Measurements from ENCODE around the gene RPA1. TPM values are rescaled to one million over a fixed set of nuclear protein-coding genes. Genes with fewer than 3 reads are reported as not detected.

Gene RPA1
- total RNA-seq, 1 experiment from 2014 or later = 198 TPM

DNA sequence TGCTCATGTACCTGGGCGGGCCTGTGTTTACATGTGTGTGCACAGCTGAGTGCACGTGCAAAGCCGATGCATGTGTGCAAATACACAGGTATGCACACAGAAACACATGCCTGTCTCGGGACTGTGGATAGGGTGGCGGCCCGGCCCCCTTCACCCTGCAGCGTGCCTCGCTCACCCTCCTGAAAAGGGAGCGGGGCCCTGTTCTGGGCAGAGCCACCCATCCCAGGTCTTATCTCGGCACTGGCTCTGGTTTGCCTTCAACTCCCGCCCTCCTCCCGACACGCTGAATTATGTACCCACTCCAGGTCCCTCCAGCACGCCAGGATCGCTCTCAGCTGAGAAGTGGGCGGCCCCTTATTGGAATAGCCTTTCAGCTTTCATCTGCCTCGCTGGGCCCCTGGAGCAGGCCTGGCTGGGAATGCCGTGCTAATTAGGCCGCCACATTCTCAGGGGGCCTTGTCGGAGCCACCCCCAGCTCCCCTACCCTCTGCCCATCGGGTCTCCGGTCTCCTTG is 117.5 kb downstream of the RPA1 start:
- Histone ChIP-seq H3K4me1 (ENCODE audit: control insufficient read depth in 1 of 2, insufficient read depth in 2 of 2, low read length in 2 of 2) (no peaks in the 10 kb centered on the region), H3K27ac (ENCODE audit: low read depth, low read length) (no peak overlapping the region), H3K9me2 (ENCODE audit: insufficient read depth) (no peaks in the 10 kb centered on the region), H3K9me3 (ENCODE audit: control insufficient read depth in 1 of 2, insufficient read depth in 1 of 2, low read depth in 1 of 2, low read length in 2 of 2) (no peaks in the 10 kb centered on the region), H3K9ac (ENCODE audit: low read length) (no peak overlapping the region), H3K79me2 (ENCODE audit: insufficient read depth, low read length) (no peaks in the 10 kb centered on the region), H3K36me3 (ENCODE audit: control insufficient read depth in 1 of 2, insufficient read depth in 2 of 2, low read length in 2 of 2) (no peaks in the 10 kb centered on the region), H2AFZ (ENCODE audit: low read depth, low read length, poor library complexity, severe bottlenecking) (no peak overlapping the region), H3K4me2 (ENCODE audit: low read length) (no peak overlapping the region), H4K20me1 (ENCODE audit: insufficient read depth) (no peaks in the 10 kb centered on the region), H3K27me3 (ENCODE audit: insufficient read depth, low read length) (no peaks in the 10 kb centered on the region), H3K4me3 (replicated peaks in 1 of 2; ENCODE audit: low read depth in 1 of 2, low read length in 2 of 2) (no peak overlapping the region)
- BruUV-seq (replicated peaks) = no TSS peak
- ChIA-PET RAD21 (ENCODE audit: low non-redundant PET in 1 of 2, low total read pairs in 2 of 2, uncharacterized antibody in 2 of 2, unreplicated experiment in 2 of 2) (no interaction called here), CTCF (no interaction called here), POLR2A (no interaction called here)
- no peak for TF ChIP-seq TCF7L2 (IDR thresholded peaks at IDR 0.05; ENCODE audit: borderline replicate concordance, extremely low read depth, insufficient read depth, insufficient read length)
- TF ChIP-seq JUND (IDR thresholded peaks at IDR 0.05) = no peak
- TF ChIP-seq, protein P1, sequence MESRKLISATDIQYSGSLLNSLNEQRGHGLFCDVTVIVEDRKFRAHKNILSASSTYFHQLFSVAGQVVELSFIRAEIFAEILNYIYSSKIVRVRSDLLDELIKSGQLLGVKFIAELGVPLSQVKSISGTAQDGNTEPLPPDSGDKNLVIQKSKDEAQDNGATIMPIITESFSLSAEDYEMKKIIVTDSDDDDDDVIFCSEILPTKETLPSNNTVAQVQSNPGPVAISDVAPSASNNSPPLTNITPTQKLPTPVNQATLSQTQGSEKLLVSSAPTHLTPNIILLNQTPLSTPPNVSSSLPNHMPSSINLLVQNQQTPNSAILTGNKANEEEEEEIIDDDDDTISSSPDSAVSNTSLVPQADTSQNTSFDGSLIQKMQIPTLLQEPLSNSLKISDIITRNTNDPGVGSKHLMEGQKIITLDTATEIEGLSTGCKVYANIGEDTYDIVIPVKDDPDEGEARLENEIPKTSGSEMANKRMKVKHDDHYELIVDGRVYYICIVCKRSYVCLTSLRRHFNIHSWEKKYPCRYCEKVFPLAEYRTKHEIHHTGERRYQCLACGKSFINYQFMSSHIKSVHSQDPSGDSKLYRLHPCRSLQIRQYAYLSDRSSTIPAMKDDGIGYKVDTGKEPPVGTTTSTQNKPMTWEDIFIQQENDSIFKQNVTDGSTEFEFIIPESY (IDR thresholded peaks at IDR 0.05; ENCODE audit: extremely low read depth, insufficient replicate concordance, low read length) = no peak
- no peak for TF ChIP-seq CBX3 (IDR thresholded peaks at IDR 0.05; ENCODE audit: low read depth)
- no peak for TF ChIP-seq ZFX (IDR thresholded peaks at IDR 0.05)
- no peak for TF ChIP-seq ATF3 (IDR thresholded peaks at IDR 0.05)
- TF ChIP-seq SP1 (IDR thresholded peaks at IDR 0.05; ENCODE audit: low read depth) = no peak
- no peak for TF ChIP-seq YY1 (IDR thresholded peaks at IDR 0.05; ENCODE audit: extremely low read depth, insufficient replicate concordance, low read depth, low read length)
- TF ChIP-seq ELF1 (IDR thresholded peaks at IDR 0.05; ENCODE audit: borderline replicate concordance, low read depth) = no peak
- TF ChIP-seq POLR2AphosphoS5 (IDR thresholded peaks at IDR 0.05; ENCODE audit: low read depth, low read length) = no peak
- TF ChIP-seq FOSL1 (IDR thresholded peaks at IDR 0.05; ENCODE audit: low read depth) = no peak
- intact Hi-C loops (cut with micrococcal nuclease) = no loop called here
- ATAC-seq (no peak), DNase-seq (ENCODE audit: low read depth, low spot score) (no peak)
